AG04449 (cell line): ENCODE results near the gene NIN.

Source experiments
- CTCF ChIA-PET: fragments of 350-600 bp; formaldehyde crosslinking; extraction: SDS; loops from one replicate; lab custom pipeline; 2021; ENCODE audit warnings: antibody characterized with exemption; lab: Yijun Ruan, JAX
- POLR2A ChIA-PET: fragments of 400-600, 350-600 bp; formaldehyde crosslinking; extraction: SDS; loops from one replicate; lab custom pipeline; 2020; ENCODE audit warnings: antibody characterized with exemption, inconsistent platforms; lab: Yijun Ruan, JAX
- DNase-seq: peaks from one replicate; pipeline ENCODE4 v3.0.0-alpha.2; 2010; ENCODE audit warnings: low read depth, low spot score
- H3K4me3 ChIP-seq: 2 replicates; pipeline ENCODE4 v1.5.1; 2011; ENCODE audit warnings: low read depth, mild to moderate bottlenecking, control low read depth, low read length
- TF ChIP-seq, protein P1 (sequence below): IDR thresholded peaks from one replicate; pipeline ENCODE4 v1.5.1; 2011; ENCODE audit warnings: mild to moderate bottlenecking, moderate library complexity, low read length, control low read depth, inconsistent platforms; ENCODE audit not compliant: insufficient read depth; ENCODE audit errors: missing control alignments

The NIN gene

DNA sequence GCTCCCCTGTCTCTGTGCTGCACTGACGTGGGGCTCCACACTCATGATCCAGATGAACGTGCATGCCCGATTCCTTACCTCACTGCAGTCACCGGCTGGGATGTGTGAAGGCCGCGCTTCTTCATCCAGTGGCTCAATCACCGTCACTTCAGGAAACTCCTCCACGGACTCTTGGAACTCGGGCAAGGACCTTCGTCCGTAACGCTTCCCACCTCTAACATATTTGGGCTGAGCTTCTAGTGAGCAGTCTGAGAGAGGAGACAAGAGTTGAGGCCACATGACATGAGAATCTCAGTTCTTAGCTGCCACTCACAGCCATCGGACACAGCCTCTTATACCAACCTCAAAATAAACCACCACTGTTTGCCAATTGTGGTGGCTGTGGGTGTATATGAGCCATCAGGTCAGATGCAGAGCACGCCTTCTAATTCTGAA lies 38.3 kb downstream of the NIN start:
- POLR2A ChIA-PET = no interaction called here

DNA sequence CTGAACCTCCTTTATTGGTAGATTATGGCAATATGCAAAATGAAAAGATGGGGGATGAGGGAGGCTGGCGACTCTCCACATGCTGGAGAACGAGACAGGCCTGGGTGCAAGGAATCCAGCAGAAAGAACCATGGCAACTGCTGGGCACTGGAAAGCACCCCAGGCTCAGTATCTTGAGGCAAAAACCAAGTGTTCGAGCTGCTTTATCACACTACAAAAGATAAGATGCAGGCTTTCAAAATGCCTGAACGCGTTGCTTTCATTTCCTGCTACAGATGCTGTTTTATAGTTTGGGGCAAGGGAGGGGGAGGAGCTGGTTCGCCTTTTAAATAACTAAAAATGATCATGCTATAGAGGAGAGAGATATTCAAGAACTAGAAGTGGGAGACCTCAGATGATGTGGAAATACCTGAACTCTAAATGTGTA lies 38.9 kb downstream of the NIN start:
- no peak overlapping the region for H3K4me3 ChIP-seq
- ChIA-PET POLR2A (no interaction called here), CTCF (interaction anchor here (0.9 to 14.4 kb wide), 5 partner anchors 12 to 249 kb away, joined by 3 to 189 read pairs (median 4); no protein-coding TSS in a partner anchor)
- TF ChIP-seq, protein P1, sequence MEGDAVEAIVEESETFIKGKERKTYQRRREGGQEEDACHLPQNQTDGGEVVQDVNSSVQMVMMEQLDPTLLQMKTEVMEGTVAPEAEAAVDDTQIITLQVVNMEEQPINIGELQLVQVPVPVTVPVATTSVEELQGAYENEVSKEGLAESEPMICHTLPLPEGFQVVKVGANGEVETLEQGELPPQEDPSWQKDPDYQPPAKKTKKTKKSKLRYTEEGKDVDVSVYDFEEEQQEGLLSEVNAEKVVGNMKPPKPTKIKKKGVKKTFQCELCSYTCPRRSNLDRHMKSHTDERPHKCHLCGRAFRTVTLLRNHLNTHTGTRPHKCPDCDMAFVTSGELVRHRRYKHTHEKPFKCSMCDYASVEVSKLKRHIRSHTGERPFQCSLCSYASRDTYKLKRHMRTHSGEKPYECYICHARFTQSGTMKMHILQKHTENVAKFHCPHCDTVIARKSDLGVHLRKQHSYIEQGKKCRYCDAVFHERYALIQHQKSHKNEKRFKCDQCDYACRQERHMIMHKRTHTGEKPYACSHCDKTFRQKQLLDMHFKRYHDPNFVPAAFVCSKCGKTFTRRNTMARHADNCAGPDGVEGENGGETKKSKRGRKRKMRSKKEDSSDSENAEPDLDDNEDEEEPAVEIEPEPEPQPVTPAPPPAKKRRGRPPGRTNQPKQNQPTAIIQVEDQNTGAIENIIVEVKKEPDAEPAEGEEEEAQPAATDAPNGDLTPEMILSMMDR = no peak
- no peak for DNase-seq

More for the DNA sequence above, 38.3 kb downstream of the NIN start:
- H3K4me3 ChIP-seq = no peak overlapping the region
- CTCF ChIA-PET = interaction anchor here (0.9 to 14.4 kb wide), 5 partner anchors 12 to 250 kb away, joined by 3 to 189 read pairs (median 4); no protein-coding TSS in a partner anchor
- DNase-seq = no peak
- TF ChIP-seq, protein P1 = no peak

DNA sequence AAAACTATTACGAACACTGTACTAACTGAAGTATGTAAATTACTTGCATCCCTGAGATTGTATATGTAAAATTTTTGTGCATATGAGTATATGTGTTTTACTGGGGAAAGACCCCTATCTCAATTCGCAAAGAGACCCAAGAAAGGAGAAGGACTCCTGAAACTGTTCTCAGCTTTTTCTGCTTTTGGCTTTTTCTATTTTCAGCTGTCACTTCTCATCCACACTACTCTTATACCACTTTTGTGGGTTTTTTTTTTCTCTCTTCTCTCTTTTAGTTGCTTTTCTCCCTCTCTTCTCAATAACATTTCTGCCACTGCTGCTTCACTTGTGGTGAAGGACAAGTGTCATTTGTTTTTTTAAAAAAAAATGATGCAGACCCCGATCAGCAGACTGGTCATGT lies 39.8 kb downstream of the NIN start:
- H3K4me3 ChIP-seq = no peak overlapping the region
- ChIA-PET CTCF (interaction anchor here (1.2 to 14.4 kb wide), 3 partner anchors 11 to 69 kb away, joined by 3 to 189 read pairs (median 7); no protein-coding TSS in a partner anchor), POLR2A (no interaction called here)
- DNase-seq = no peak
- TF ChIP-seq, protein P1 = no peak

DNA sequence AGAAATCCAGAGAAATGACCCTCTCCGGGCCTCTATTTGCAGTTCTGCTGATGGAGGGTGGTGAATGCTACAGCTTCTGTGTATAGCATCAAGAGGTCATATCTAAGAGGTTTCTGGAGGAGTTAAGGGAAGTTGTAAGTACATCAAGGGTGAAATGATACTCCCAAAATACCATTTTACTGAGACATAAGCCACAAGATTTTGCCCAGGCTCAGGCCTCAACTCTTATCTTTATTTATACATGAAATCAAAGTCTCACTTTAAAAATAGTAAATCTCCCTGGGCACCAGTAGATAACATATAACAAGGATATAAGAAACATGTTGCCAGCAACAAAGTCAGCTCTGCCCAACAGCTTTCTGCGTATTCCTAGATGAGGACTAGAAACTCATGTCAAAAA lies 40.4 kb downstream of the NIN start:
- POLR2A ChIA-PET = no interaction called here
- DNase-seq = no peak
- CTCF ChIA-PET = interaction anchor here (14.4 kb wide), 1 partner anchor 15 kb away, joined by 189 read pairs; no protein-coding TSS in a partner anchor

DNA sequence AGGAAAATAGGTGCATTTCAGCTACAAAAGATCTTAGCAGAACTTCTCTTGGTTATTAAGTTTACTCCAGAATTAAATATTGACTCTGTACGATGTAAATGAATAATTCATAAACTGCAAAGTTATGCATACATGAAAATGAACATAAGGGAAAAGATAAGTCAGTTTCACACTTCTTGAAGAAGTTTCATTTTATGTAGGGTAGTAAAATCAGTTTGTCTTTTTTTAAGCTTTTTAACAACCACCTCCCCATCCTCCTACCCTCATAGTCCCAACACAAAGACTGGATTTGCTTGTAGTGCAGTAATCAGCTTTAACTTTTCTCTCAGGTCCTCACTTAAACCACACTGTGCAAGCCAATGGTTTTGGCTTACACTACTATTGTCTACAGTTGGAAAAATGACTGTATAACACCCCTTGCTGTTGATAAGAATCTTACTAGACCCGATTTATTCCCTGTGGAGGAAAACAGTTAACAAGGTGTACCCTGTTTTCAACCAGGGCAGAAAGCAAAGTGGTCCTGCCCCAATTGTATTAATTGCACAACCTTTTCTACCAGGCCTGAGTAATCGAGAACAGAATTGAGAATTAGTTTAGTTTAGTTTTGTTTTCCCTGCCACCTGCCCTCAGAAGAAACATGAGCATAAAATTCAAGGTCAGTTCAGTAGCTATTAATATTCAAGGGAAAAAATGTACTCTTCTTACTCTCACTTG lies 44.1 kb downstream of the NIN start:
- H3K4me3 ChIP-seq = no peak overlapping the region
- CTCF ChIA-PET = interaction anchor here (1.0 to 14.4 kb wide), 8 partner anchors 9 to 244 kb away, joined by 3 to 189 read pairs (median 6); no protein-coding TSS in a partner anchor
- TF ChIP-seq, protein P1 = no peak
- POLR2A ChIA-PET = no interaction called here
- no peak for DNase-seq

More for the DNA sequence above, 40.4 kb downstream of the NIN start:
- no peak overlapping the region for H3K4me3 ChIP-seq
- TF ChIP-seq, protein P1 = no peak

DNA sequence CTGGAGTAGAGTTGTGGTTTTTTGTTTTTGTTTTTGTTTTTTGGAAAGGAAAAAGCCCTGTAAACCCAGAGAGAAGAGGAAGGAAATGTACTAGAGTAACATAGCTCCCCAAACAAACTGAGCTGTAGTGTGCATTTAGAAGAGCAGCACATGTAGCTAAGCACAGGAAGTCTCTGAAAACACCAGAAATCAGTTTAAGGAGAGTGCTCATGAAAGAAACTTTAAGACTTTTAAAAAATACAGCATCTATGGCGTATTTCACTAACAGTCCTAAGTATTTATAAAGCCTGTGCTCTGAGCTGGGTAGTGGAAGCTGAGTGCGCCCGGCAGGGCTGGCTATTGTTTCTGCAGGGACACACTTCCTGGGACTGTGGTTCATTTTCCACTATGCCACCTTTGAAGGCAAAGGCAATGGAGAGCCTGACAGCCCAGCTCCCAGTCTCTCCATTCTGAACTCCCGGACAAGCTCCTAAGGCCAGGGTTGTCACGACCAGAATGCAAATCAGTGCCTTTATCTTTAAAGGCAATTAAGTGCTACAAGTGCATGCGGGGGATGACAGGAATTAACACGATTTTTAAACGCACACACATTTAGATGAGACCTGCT lies 45.4 kb downstream of the NIN start:
- no peak overlapping the region for H3K4me3 ChIP-seq
- TF ChIP-seq, protein P1 = no peak
- ChIA-PET POLR2A (no interaction called here), CTCF (interaction anchor here (1.0 to 14.4 kb wide), 6 partner anchors 10 to 185 kb away, joined by 3 to 189 read pairs (median 7); no protein-coding TSS in a partner anchor)
- no peak for DNase-seq
